PC-3 (cell line): Measurements from ENCODE around the gene BSG. TPM values are rescaled to one million over a fixed set of nuclear protein-coding genes. Genes with fewer than 3 reads are reported as not detected.
"Not testable (repeated sequence)": the region's sequence is repeated elsewhere in the genome, so short reads cannot be mapped to it uniquely, and the experiment has no call there.

ENCODE experiments used
- ATAC-seq: fragments of 200-7000 bp; cut with Tn5 transposase; 2 replicates; pipeline ENCODE4 v1.9.1; 2020; ENCODE audit warnings: mild to moderate bottlenecking, moderate library complexity
- BruUV-seq: library from RNA; stranded (reverse); fragments of 400-500 nt; replicated peaks from 2 replicates; lab custom pipeline; 2021; lab: Mats Ljungman, UMichigan
- CTCF ChIA-PET: fragments of 300-600 bp; sonication (Branson Sonifier 250); formaldehyde crosslinking; loops from one replicate; lab custom pipeline; 2022; ENCODE audit warnings: antibody characterized with exemption; lab: Charles Lee
- POLR2A ChIA-PET: fragments of 300-600 bp; sonication (Branson Sonifier 250); formaldehyde crosslinking; loops from one replicate; lab custom pipeline; 2022; ENCODE audit warnings: antibody characterized with exemption; ENCODE audit not compliant: unreplicated experiment; lab: Charles Lee
- DNase-seq: peaks from one replicate; pipeline ENCODE4 v3.0.0-alpha.2; 2015
- H2AFZ ChIP-seq: fragments of 300-600 bp; sonication (generic); 2 replicates; pipeline ENCODE4 v1.6.0; 2016; ENCODE audit warnings: antibody characterized with exemption, low read length
- H3F3A ChIP-seq: fragments of 300-600 bp; sonication (generic); one replicate; pipeline ENCODE4 v1.6.0; 2017; ENCODE audit warnings: antibody characterized with exemption, low read length, control low read depth, mild to moderate bottlenecking; ENCODE audit not compliant: unreplicated experiment
- H3K27ac ChIP-seq: fragments of 300-600 bp; sonication (generic); 2 replicates; pipeline ENCODE4 v1.5.1; 2016; ENCODE audit warnings: mild to moderate bottlenecking, low read length
- H3K27me3 ChIP-seq: fragments of 300-600 bp; sonication (generic); 2 replicates; pipeline ENCODE4 v1.6.1; 2016; ENCODE audit warnings: low read length, mixed read lengths
- H3K36me3 ChIP-seq: fragments of 300-600 bp; sonication (generic); 2 replicates; pipeline ENCODE4 v1.6.1; 2016; ENCODE audit warnings: low read depth, mixed run types, low read length, mixed read lengths
- H3K4me1 ChIP-seq: fragments of 300-600 bp; sonication (generic); 2 replicates; pipeline ENCODE4 v1.5.1; 2016; ENCODE audit warnings: low read length; ENCODE audit not compliant: insufficient read depth
- H3K4me2 ChIP-seq: fragments of 300-600 bp; sonication (generic); 2 replicates; pipeline ENCODE4 v1.6.0; 2016; ENCODE audit warnings: low read length
- H3K4me3 ChIP-seq: fragments of 300-600 bp; sonication (generic); 2 replicates; pipeline ENCODE4 v1.5.1; 2016; ENCODE audit warnings: mild to moderate bottlenecking, low read length, mixed read lengths
- H3K79me2 ChIP-seq: fragments of 300-600 bp; sonication (generic); 2 replicates; pipeline ENCODE4 v1.6.1; 2017; ENCODE audit warnings: low read length, mixed read lengths
- H3K9ac ChIP-seq: fragments of 300-600 bp; sonication (generic); 2 replicates; pipeline ENCODE4 v1.6.0; 2016; ENCODE audit warnings: mild to moderate bottlenecking, low read length
- H3K9me2 ChIP-seq: fragments of 300-600 bp; sonication (generic); replicated peaks from 2 replicates; pipeline ENCODE4 v1.6.1; 2016; ENCODE audit warnings: mixed run types, low read length, mixed read lengths
- H3K9me3 ChIP-seq: fragments of 300-600 bp; sonication (generic); 2 replicates; pipeline ENCODE4 v1.6.1; 2016; ENCODE audit warnings: low read length, mixed read lengths
- H4K20me1 ChIP-seq: fragments of 300-600 bp; sonication (generic); 2 replicates; pipeline ENCODE4 v1.6.1; 2016; ENCODE audit warnings: low read length, mixed read lengths
- EZH2 ChIP-seq: fragments of 300-600 bp; sonication (generic); IDR thresholded peaks from one replicate; pipeline ENCODE4 v1.6.1; 2017; ENCODE audit warnings: antibody characterized with exemption, mild to moderate bottlenecking, low read length; ENCODE audit not compliant: unreplicated experiment
- EZH2phosphoT487 ChIP-seq: fragments of 300-600 bp; sonication (generic); IDR thresholded peaks from 2 replicates; pipeline ENCODE4 v1.6.1; 2018; ENCODE audit warnings: mild to moderate bottlenecking, antibody characterized with exemption, low read length, borderline replicate concordance
- intact Hi-C: fragments of 100-400 bp; cut with micrococcal nuclease; formaldehyde crosslinking; loops from 2 replicates; pipeline ENCODE4 v1.9.0; 2023
- total RNA-seq: library from RNA; depleted of rRNA; stranded (reverse); fragments of >200 nt; gene quantifications from 2 replicates; pipeline ENCODE4 v1.2.3, GENCODE V29; 2014
- TF ChIP-seq, protein P1 (sequence below): fragments of 300-600 bp; sonication (generic); conservative IDR thresholded peaks from 2 replicates; pipeline ENCODE4 v1.5.1; 2017; ENCODE audit warnings: antibody characterized with exemption, low read depth, mild to moderate bottlenecking, low read length

Gene BSG
- total RNA-seq, 1 experiment from 2014 or later, result 458 TPM

DNA sequence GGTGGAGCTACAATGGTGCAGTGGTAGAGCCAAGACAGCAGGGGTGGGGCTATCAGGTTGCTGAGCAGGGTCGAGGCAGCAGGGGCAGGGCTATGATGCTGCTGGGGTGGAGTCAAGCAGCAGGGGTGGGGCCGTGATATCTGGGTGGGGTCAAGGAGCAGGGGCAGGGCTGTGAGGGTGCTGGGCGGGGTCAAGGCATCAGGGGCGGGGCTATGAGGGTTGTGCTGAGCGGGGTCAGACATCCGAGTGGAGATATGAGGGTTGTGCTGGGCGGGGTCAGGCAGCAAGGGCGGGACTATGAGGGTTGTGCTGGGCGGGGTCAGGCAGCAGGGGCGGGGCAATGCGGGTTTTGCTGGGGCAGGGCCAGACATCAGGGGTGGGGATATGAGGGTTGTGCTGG, 32.0 kb downstream of the BSG start:
- no TSS peak for BruUV-seq
- H2AFZ ChIP-seq, result no peak overlapping the region
- ChIA-PET CTCF (no interaction called here), POLR2A (no interaction called here)
- no peaks in the 10 kb centered on the region for H4K20me1 ChIP-seq
- no peak overlapping the region for H3K4me3 ChIP-seq
- H3K9me2 ChIP-seq, result no peaks in the 10 kb centered on the region
- no peaks in the 10 kb centered on the region for H3K4me1 ChIP-seq
- H3F3A ChIP-seq, result no peaks in the 10 kb centered on the region
- no peak for TF ChIP-seq EZH2
- TF ChIP-seq, protein P1, sequence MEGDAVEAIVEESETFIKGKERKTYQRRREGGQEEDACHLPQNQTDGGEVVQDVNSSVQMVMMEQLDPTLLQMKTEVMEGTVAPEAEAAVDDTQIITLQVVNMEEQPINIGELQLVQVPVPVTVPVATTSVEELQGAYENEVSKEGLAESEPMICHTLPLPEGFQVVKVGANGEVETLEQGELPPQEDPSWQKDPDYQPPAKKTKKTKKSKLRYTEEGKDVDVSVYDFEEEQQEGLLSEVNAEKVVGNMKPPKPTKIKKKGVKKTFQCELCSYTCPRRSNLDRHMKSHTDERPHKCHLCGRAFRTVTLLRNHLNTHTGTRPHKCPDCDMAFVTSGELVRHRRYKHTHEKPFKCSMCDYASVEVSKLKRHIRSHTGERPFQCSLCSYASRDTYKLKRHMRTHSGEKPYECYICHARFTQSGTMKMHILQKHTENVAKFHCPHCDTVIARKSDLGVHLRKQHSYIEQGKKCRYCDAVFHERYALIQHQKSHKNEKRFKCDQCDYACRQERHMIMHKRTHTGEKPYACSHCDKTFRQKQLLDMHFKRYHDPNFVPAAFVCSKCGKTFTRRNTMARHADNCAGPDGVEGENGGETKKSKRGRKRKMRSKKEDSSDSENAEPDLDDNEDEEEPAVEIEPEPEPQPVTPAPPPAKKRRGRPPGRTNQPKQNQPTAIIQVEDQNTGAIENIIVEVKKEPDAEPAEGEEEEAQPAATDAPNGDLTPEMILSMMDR, result no peak
- no peak for TF ChIP-seq EZH2phosphoT487
- no peaks in the 10 kb centered on the region for H3K79me2 ChIP-seq
- H3K27me3 ChIP-seq, result no peaks in the 10 kb centered on the region
- no peak overlapping the region for H3K4me2 ChIP-seq
- DNase-seq (no peak), ATAC-seq (no peak)
- intact Hi-C loops, result no loop called here
- H3K27ac ChIP-seq, result no peak overlapping the region
- H3K36me3 ChIP-seq, result no peaks in the 10 kb centered on the region
- no peak overlapping the region for H3K9ac ChIP-seq
- no peaks in the 10 kb centered on the region for H3K9me3 ChIP-seq

DNA sequence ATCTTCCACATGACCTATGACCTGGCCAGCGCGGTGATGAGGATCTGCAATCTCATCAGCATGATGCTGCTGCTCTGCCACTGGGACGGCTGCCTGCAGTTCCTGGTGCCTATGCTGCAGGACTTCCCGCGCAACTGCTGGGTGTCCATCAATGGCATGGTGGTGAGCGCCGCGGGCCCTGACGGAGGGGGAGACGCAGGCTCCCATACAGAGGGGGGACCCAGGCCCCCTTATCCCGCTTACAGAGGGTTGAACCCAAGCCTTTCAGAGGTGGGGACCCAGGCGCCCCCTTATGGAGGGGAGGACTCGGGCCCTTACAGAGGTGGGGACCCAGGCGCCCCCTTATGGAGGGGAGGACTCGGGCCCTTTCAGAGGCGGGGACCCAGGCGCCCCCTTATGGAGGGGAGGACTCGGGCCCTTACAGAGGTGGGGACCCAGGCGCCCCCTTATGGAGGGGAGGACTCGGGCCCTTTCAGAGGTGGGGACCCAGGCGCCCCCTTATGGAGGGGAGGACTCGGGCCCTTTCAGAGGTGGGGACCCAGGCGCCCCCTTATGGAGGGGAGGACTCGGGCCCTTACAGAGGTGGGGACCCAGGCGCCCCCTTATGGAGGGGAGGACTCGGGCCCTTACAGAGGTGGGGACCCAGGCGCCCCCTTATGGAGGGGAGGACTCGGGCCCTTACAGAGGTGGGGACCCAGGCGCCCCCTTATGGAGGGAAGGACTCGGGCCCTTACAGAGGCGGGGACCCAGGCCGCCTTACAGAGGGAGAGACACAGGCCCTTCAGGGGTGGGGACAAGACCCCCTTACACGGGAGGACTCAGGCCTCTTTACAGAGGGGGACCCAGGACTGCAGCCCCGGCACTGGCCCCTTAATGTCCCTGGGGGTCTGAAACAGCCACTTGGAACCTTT, 32.9 kb downstream of the BSG start:
- H3K9me2 ChIP-seq, H3K79me2 ChIP-seq, H3K4me2 ChIP-seq, POLR2A ChIA-PET, intact Hi-C loops, H3K27me3 ChIP-seq, H2AFZ ChIP-seq, CTCF ChIA-PET, DNase-seq, H4K20me1 ChIP-seq, H3K4me1 ChIP-seq, H3K36me3 ChIP-seq, H3K9me3 ChIP-seq, H3K4me3 ChIP-seq, H3K27ac ChIP-seq, H3K9ac ChIP-seq, ATAC-seq, BruUV-seq, H3F3A ChIP-seq: not testable (repeated sequence)
- TF ChIP-seq, protein P1, result peak; percentile 48; the same call in 1 of the 2 replicates
